Parathyroid adenoma (tissue), 2 donors: Measurements from ENCODE around the gene URM1.

Experiments used
- H2AFZ ChIP-seq: fragments of 300-600 bp; sonication (generic); one replicate; pipeline ENCODE4 v1.7.0; 2017; ENCODE audit warnings: antibody characterized with exemption, mild to moderate bottlenecking
- H3K27ac ChIP-seq: fragments of 300-600 bp; sonication (generic); one replicate; pipeline ENCODE4 v1.7.0; 2017
- H3K27me3 ChIP-seq: fragments of 300-600 bp; sonication (generic); one replicate; pipeline ENCODE4 v1.7.0; 2017; ENCODE audit warnings: low read length; ENCODE audit not compliant: control insufficient read depth, insufficient read depth
- H3K36me3 ChIP-seq: fragments of 300-600 bp; sonication (generic); one replicate; pipeline ENCODE4 v1.7.0; 2017; ENCODE audit warnings: low read length; ENCODE audit not compliant: control insufficient read depth, insufficient read depth
- H3K4me1 ChIP-seq: fragments of 300-600 bp; sonication (generic); one replicate; pipeline ENCODE4 v1.7.0; 2017; ENCODE audit warnings: control low read depth
- H3K4me2 ChIP-seq: fragments of 300-600 bp; sonication (generic); one replicate; pipeline ENCODE4 v1.7.0; 2017; ENCODE audit warnings: low read length
- H3K4me3 ChIP-seq: fragments of 300-600 bp; sonication (generic); one replicate; pipeline ENCODE4 v1.7.0; 2017; ENCODE audit warnings: low read depth, low read length
- H3K79me2 ChIP-seq: fragments of 300-600 bp; sonication (generic); one replicate; pipeline ENCODE4 v1.7.0; 2017; ENCODE audit warnings: control low read depth
- H3K9ac ChIP-seq: fragments of 300-600 bp; sonication (generic); one replicate; pipeline ENCODE4 v1.7.0; 2017; ENCODE audit warnings: mild to moderate bottlenecking
- H3K9me3 ChIP-seq: fragments of 300-600 bp; sonication (generic); one replicate; pipeline ENCODE4 v1.7.0; 2017; ENCODE audit warnings: low read length; ENCODE audit not compliant: control insufficient read depth
- TF ChIP-seq, protein P1 (sequence below): fragments of 300-600 bp; sonication (generic); IDR thresholded peaks from one replicate; pipeline ENCODE4 v1.7.0; 2017; ENCODE audit warnings: antibody characterized with exemption, mild to moderate bottlenecking
- donor health status: primary hyperparathyroidism.

The URM1 gene

GRCh38 chr9:128374221-128374675, 3.1 kb downstream of the URM1 start:
- TF ChIP-seq, protein P1, sequence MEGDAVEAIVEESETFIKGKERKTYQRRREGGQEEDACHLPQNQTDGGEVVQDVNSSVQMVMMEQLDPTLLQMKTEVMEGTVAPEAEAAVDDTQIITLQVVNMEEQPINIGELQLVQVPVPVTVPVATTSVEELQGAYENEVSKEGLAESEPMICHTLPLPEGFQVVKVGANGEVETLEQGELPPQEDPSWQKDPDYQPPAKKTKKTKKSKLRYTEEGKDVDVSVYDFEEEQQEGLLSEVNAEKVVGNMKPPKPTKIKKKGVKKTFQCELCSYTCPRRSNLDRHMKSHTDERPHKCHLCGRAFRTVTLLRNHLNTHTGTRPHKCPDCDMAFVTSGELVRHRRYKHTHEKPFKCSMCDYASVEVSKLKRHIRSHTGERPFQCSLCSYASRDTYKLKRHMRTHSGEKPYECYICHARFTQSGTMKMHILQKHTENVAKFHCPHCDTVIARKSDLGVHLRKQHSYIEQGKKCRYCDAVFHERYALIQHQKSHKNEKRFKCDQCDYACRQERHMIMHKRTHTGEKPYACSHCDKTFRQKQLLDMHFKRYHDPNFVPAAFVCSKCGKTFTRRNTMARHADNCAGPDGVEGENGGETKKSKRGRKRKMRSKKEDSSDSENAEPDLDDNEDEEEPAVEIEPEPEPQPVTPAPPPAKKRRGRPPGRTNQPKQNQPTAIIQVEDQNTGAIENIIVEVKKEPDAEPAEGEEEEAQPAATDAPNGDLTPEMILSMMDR = no peak
- Histone ChIP-seq H3K4me1 (peaks cover 3% of the 10 kb centered on the region), H3K79me2 (peaks cover 13% of the 10 kb centered on the region), H3K4me3 (no peak overlapping the region), H3K9me3 (no peaks in the 10 kb centered on the region), H3K4me2 (no peak overlapping the region), H3K27ac (no peak overlapping the region), H3K36me3 (no peaks in the 10 kb centered on the region), H3K27me3 (no peaks in the 10 kb centered on the region), H3K9ac (no peak overlapping the region), H2AFZ (no peak overlapping the region)

DNA sequence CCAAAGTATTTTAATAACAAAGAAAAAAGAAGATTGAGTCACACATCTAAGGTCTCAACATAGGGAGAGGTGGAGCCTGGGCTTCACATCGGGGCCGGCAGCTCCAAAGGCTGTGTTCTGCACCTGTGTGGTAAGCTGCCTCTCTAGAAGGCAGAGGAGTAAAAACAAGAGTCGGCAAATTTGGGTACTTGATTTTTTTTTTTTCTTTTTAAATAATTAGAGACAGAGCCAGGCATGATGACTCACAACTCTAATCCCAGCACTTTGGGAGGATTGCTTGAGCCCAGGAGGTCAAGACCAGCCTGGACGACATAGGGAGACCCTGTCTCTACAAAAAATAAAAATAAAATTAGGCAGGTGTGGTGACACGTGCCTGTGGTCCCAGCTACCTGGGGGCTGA, 4.7 kb downstream of the URM1 start:
- H3K27ac ChIP-seq = no peak overlapping the region
- TF ChIP-seq, protein P1 = no peak
- H3K36me3 ChIP-seq = no peaks in the 10 kb centered on the region
- no peak overlapping the region for H2AFZ ChIP-seq
- no peak overlapping the region for H3K4me3 ChIP-seq
- H3K79me2 ChIP-seq = peaks cover 13% of the 10 kb centered on the region
- H3K9ac ChIP-seq = no peak overlapping the region
- no peaks in the 10 kb centered on the region for H3K9me3 ChIP-seq
- no peaks in the 10 kb centered on the region for H3K27me3 ChIP-seq
- peaks cover 3% of the 10 kb centered on the region for H3K4me1 ChIP-seq
- H3K4me2 ChIP-seq = no peak overlapping the region

DNA sequence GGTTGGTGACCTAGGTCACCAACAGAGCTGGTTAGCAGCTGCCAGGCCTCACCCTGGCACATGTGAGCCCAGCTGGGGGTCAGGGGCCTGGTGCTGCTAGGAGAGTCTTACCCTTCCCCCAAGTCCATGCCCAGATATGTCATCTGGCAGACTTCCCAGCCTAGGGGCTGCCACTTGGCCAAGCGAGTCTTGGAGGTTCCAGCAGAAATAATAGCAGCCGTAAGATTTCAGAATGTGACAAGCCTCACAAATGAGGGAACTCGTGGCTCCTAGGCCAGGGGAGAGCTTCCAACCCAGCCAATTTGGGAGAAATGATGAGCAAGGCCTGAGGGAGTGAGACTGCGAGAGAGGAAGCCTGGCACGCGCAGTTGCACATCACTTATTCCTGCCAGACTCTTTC, 11.1 kb downstream of the URM1 start:
- no peaks in the 10 kb centered on the region for H3K4me1 ChIP-seq
- H3K4me3 ChIP-seq = no peak overlapping the region
- TF ChIP-seq, protein P1 = no peak
- H3K27ac ChIP-seq = no peak overlapping the region
- no peaks in the 10 kb centered on the region for H3K79me2 ChIP-seq
- H3K9me3 ChIP-seq = no peaks in the 10 kb centered on the region
- H3K36me3 ChIP-seq = no peaks in the 10 kb centered on the region
- no peak overlapping the region for H3K4me2 ChIP-seq
- no peak overlapping the region for H3K9ac ChIP-seq
- no peaks in the 10 kb centered on the region for H3K27me3 ChIP-seq
- no peak overlapping the region for H2AFZ ChIP-seq

GRCh38 chr9:128383007-128383753, 12.0 kb downstream of the URM1 start:
- Histone ChIP-seq H3K27ac (no peak overlapping the region), H3K4me3 (no peak overlapping the region), H3K9ac (no peak overlapping the region), H3K9me3 (no peaks in the 10 kb centered on the region), H2AFZ (no peak overlapping the region), H3K36me3 (no peaks in the 10 kb centered on the region), H3K4me2 (no peak overlapping the region), H3K27me3 (no peaks in the 10 kb centered on the region), H3K79me2 (no peaks in the 10 kb centered on the region), H3K4me1 (no peaks in the 10 kb centered on the region)
- TF ChIP-seq, protein P1 = no peak

GRCh38 chr9:128383791-128384190, 12.6 kb downstream of the URM1 start:
- H3K36me3 ChIP-seq = no peaks in the 10 kb centered on the region
- no peaks in the 10 kb centered on the region for H3K4me1 ChIP-seq
- no peaks in the 10 kb centered on the region for H3K9me3 ChIP-seq
- H2AFZ ChIP-seq = no peak overlapping the region
- no peaks in the 10 kb centered on the region for H3K79me2 ChIP-seq
- H3K27me3 ChIP-seq = no peaks in the 10 kb centered on the region
- H3K4me3 ChIP-seq = no peak overlapping the region
- H3K27ac ChIP-seq = no peak overlapping the region
- TF ChIP-seq, protein P1 = no peak
- no peak overlapping the region for H3K9ac ChIP-seq
- H3K4me2 ChIP-seq = no peak overlapping the region
